ACHN (cell line): ENCODE measurements around the gene ZNF474.

Source experiments
- DNase-seq: peaks from one replicate; pipeline ENCODE4 v3.0.0-alpha.2; 2015
- in situ Hi-C: cut with HindIII; loops from 2 replicates; pipeline ENCODE4 v1.10.0; 2017; ENCODE audit warnings: low sequenced_read_pairs, low pct_ligation_motif_present, low pct_unique_long_range_greater_than_20kb

ZNF474 gene

GRCh38 chr5:122199146-122199545 lies 69.8 kb downstream of the ZNF474 start:
- no peak for DNase-seq
- in situ Hi-C loops, result no loop called here

- in situ Hi-C loops, result no loop called here
- DNase-seq, result no peak
Observed at GRCh38 chr5:122200450-122200849, 71.1 kb downstream of the ZNF474 start.

- no peak for DNase-seq
- in situ Hi-C loops, result no loop called here
Observed at GRCh38 chr5:122200865-122201264, 71.5 kb downstream of the ZNF474 start.

- in situ Hi-C loops, result no loop called here
- DNase-seq, result no peak
Observed at GRCh38 chr5:122201365-122201764, 72.0 kb downstream of the ZNF474 start.

- no peak for DNase-seq
- in situ Hi-C loops, result no loop called here
Observed at GRCh38 chr5:122202952-122203351, 73.6 kb downstream of the ZNF474 start.
